Measurements from ENCODE around the gene PPP3CA. TPM values are rescaled to one million over a fixed set of nuclear protein-coding genes. Genes with fewer than 3 reads are reported as not detected.
A peak's percentile ranks its signal among the peaks of the same experiment; 100 is the strongest.

The PPP3CA gene
- total and polyA plus RNA-seq, 2 of the 13 experiments (the other 11 are each of a cell fraction or from before 2014, with no cell fraction given) = 4.8 to 13.2 TPM

DNA sequence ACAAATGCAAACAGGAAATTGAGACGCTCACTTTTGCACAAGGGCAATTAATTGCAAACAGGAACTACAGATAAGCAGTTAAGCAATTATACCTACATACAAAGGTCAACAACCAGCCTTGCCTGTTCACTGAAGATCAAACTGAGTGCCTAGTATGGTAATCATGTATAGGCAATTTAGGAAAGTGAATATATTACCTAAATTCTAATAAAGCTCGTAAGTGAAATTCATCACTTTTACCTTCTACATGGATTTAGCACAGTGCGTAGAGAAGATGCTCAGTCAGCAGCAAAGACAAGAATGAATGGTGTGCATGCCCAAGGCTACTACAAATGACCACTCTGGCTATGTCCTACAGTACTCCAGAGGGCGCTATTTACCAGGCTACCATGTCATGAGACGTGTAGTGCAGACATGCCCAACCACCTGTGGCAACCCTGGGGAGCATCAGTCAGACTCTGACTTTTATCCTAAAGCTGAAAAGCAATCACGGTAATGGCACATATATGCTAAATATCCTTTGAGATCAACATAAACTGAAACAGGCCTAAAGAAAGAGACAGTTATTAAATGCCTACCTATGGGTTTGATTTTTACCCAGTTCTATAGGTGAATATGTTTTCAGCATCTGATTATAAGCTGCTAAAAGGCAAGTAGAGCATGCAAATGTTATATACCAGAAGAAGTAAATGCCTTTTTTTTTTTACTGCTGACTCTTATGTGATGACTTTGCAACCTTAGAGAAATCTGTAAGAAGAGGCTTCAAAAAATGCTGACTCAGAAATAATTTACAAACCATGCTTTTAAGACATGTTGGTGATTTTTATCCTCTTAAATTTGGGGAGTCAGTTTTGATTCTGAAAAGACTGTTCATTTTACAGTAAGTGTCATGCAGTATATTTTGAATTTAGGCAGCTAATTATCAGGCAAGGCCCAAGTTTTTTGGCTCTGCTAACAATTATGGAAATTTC, 178.0 kb downstream of the PPP3CA start (continued):
- TF ChIP-seq ASH2L (IDR thresholded peaks at IDR 0.05; ENCODE audit: insufficient read length, low read depth, low read length) (peak; percentile 41), ZNF354B (CRISPR knock-in tag; IDR thresholded peaks at IDR 0.05) (no peak), BRD4 (CRISPR knock-in tag; IDR thresholded peaks at IDR 0.05) (no peak), ZNF329 (CRISPR knock-in tag; IDR thresholded peaks at IDR 0.05; ENCODE audit: low read depth) (no peak), ZNF678 (CRISPR knock-in tag; IDR thresholded peaks at IDR 0.05) (no peak), PHF20 (CRISPR knock-in tag; IDR thresholded peaks at IDR 0.05) (no peak), ZSCAN31 (CRISPR knock-in tag; IDR thresholded peaks at IDR 0.05; ENCODE audit: low read depth) (no peak), ZNF253 (CRISPR knock-in tag; IDR thresholded peaks at IDR 0.05; ENCODE audit: borderline replicate concordance) (no peak), MAFF (IDR thresholded peaks at IDR 0.05; ENCODE audit: low read depth, low read length) (peak; percentile 99), NR2F6 (IDR thresholded peaks at IDR 0.05) (peak; percentile 52), NR2F6 (CRISPR knock-in tag; IDR thresholded peaks at IDR 0.05) (peak; percentile 52; the same call in 1 of the 2 replicates), ZFP36L2 (CRISPR knock-in tag; IDR thresholded peaks at IDR 0.05) (no peak), POLR2G (IDR thresholded peaks at IDR 0.05; ENCODE audit: low read depth, low read length) (no peak), ZNF530 (CRISPR knock-in tag; IDR thresholded peaks at IDR 0.05; ENCODE audit: low read depth) (no peak), NFIB (CRISPR knock-in tag; IDR thresholded peaks at IDR 0.05; ENCODE audit: borderline replicate concordance) (no peak), SNRNP70 (IDR thresholded peaks at IDR 0.05; ENCODE audit: low read depth, low read length) (no peak)
- TF ChIP-seq, protein P1, sequence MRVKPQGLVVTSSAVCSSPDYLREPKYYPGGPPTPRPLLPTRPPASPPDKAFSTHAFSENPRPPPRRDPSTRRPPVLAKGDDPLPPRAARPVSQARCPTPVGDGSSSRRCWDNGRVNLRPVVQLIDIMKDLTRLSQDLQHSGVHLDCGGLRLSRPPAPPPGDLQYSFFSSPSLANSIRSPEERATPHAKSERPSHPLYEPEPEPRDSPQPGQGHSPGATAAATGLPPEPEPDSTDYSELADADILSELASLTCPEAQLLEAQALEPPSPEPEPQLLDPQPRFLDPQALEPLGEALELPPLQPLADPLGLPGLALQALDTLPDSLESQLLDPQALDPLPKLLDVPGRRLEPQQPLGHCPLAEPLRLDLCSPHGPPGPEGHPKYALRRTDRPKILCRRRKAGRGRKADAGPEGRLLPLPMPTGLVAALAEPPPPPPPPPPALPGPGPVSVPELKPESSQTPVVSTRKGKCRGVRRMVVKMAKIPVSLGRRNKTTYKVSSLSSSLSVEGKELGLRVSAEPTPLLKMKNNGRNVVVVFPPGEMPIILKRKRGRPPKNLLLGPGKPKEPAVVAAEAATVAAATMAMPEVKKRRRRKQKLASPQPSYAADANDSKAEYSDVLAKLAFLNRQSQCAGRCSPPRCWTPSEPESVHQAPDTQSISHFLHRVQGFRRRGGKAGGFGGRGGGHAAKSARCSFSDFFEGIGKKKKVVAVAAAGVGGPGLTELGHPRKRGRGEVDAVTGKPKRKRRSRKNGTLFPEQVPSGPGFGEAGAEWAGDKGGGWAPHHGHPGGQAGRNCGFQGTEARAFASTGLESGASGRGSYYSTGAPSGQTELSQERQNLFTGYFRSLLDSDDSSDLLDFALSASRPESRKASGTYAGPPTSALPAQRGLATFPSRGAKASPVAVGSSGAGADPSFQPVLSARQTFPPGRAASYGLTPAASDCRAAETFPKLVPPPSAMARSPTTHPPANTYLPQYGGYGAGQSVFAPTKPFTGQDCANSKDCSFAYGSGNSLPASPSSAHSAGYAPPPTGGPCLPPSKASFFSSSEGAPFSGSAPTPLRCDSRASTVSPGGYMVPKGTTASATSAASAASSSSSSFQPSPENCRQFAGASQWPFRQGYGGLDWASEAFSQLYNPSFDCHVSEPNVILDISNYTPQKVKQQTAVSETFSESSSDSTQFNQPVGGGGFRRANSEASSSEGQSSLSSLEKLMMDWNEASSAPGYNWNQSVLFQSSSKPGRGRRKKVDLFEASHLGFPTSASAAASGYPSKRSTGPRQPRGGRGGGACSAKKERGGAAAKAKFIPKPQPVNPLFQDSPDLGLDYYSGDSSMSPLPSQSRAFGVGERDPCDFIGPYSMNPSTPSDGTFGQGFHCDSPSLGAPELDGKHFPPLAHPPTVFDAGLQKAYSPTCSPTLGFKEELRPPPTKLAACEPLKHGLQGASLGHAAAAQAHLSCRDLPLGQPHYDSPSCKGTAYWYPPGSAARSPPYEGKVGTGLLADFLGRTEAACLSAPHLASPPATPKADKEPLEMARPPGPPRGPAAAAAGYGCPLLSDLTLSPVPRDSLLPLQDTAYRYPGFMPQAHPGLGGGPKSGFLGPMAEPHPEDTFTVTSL (CRISPR knock-in tag; IDR thresholded peaks at IDR 0.05; ENCODE audit: borderline replicate concordance) = no peak
- TF ChIP-seq, protein P2, sequence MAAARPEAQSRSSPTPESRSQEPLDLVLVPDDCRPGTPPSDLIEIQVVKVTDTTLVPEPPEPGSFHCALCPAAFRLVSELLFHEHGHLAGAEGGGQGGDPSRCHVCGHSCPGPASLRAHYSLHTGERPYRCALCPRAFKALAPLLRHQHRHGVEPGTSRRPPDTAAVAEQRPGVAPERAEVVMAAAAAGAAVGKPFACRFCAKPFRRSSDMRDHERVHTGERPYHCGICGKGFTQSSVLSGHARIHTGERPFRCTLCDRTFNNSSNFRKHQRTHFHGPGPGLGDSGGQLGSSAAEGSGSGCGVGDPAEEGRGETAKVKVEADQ (CRISPR knock-in tag; IDR thresholded peaks at IDR 0.05; ENCODE audit: borderline replicate concordance) = no peak
- TF ChIP-seq, protein P3, sequence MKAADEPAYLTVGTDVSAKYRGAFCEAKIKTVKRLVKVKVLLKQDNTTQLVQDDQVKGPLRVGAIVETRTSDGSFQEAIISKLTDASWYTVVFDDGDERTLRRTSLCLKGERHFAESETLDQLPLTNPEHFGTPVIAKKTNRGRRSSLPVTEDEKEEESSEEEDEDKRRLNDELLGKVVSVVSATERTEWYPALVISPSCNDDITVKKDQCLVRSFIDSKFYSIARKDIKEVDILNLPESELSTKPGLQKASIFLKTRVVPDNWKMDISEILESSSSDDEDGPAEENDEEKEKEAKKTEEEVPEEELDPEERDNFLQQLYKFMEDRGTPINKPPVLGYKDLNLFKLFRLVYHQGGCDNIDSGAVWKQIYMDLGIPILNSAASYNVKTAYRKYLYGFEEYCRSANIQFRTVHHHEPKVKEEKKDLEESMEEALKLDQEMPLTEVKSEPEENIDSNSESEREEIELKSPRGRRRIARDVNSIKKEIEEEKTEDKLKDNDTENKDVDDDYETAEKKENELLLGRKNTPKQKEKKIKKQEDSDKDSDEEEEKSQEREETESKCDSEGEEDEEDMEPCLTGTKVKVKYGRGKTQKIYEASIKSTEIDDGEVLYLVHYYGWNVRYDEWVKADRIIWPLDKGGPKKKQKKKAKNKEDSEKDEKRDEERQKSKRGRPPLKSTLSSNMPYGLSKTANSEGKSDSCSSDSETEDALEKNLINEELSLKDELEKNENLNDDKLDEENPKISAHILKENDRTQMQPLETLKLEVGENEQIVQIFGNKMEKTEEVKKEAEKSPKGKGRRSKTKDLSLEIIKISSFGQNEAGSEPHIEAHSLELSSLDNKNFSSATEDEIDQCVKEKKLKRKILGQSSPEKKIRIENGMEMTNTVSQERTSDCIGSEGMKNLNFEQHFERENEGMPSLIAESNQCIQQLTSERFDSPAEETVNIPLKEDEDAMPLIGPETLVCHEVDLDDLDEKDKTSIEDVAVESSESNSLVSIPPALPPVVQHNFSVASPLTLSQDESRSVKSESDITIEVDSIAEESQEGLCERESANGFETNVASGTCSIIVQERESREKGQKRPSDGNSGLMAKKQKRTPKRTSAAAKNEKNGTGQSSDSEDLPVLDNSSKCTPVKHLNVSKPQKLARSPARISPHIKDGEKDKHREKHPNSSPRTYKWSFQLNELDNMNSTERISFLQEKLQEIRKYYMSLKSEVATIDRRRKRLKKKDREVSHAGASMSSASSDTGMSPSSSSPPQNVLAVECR (CRISPR knock-in tag; IDR thresholded peaks at IDR 0.05; ENCODE audit: borderline replicate concordance) = no peak
